Spinal cord (tissue), 10 donors: ENCODE results near the gene ART1. TPM values are rescaled to one million over a fixed set of nuclear protein-coding genes. Genes with fewer than 3 reads are reported as not detected.

Experiments used
- DNase-seq, 6 donors: peaks; one replicate each; pipeline versions ENCODE4 v3.0.0 to v3.0.0-alpha.2; 2013 to 2015; ENCODE audit warnings: low spot score in 6 of 6, low read depth in 4 of 6
- H3K27ac ChIP-seq: one replicate; pipeline ENCODE4 v1.5.1; 2013; ENCODE audit warnings: low read depth, low read length, control low read depth
- H3K27me3 ChIP-seq: one replicate; pipeline ENCODE4 v1.6.1; 2013; ENCODE audit warnings: low read length; ENCODE audit not compliant: control insufficient read depth, insufficient read depth
- H3K36me3 ChIP-seq: one replicate; pipeline ENCODE4 v1.6.1; 2013; ENCODE audit warnings: low read length; ENCODE audit not compliant: control insufficient read depth, insufficient read depth
- H3K4me1 ChIP-seq: one replicate; pipeline ENCODE4 v1.6.1; 2013; ENCODE audit warnings: low read length; ENCODE audit not compliant: control insufficient read depth, insufficient read depth
- H3K4me3 ChIP-seq: one replicate; pipeline ENCODE4 v1.5.1; 2013; ENCODE audit warnings: low read depth, low read length, control low read depth
- H3K9me3 ChIP-seq: one replicate; pipeline ENCODE4 v1.6.1; 2013; ENCODE audit warnings: low read length; ENCODE audit not compliant: control insufficient read depth, insufficient read depth
- WGBS: methylation state at CpG from one replicate; pipeline ENCODE4 v1.1.5; 2013; ENCODE audit warnings: missing lambda C conversion rate; ENCODE audit not compliant: insufficient coverage; 5-methylcytosine and 5-hydroxymethylcytosine counted together
- polyA plus RNA-seq, 2 donors: library from polyadenylated mRNA; unstranded; fragments of 120-200 nt; gene quantifications; one replicate each; pipeline ENCODE4 v1.2.1, GENCODE V29; 2013; ENCODE audit not compliant: insufficient read length in 2 of 2
- total RNA-seq, 2 donors: library from RNA; depleted of rRNA in 1 of 2; stranded (reverse); fragments of 120-200 nt in 1 of 2; fragments of >200 nt in 1 of 2; gene quantifications; one replicate each; pipeline versions ENCODE4 v1.2.3 to v1.2.4, GENCODE V29; 2013 to 2014
- donor health status: healthy.

ART1 gene
- total and polyA plus RNA-seq, 4 donors = not detected

- Histone ChIP-seq H3K27ac (no peak overlapping the region), H3K4me3 (no peak overlapping the region), H3K4me1 (no peaks in the 10 kb centered on the region), H3K9me3 (no peaks in the 10 kb centered on the region), H3K27me3 (no peaks in the 10 kb centered on the region), H3K36me3 (no peaks in the 10 kb centered on the region)
- WGBS = 81% methylated on average over 10 of the region's 10 CpGs
- DNase-seq = no peak
These were observed 30.8 kb upstream of the ART1 start for GRCh38 chr11:3613998-3614741.

DNA sequence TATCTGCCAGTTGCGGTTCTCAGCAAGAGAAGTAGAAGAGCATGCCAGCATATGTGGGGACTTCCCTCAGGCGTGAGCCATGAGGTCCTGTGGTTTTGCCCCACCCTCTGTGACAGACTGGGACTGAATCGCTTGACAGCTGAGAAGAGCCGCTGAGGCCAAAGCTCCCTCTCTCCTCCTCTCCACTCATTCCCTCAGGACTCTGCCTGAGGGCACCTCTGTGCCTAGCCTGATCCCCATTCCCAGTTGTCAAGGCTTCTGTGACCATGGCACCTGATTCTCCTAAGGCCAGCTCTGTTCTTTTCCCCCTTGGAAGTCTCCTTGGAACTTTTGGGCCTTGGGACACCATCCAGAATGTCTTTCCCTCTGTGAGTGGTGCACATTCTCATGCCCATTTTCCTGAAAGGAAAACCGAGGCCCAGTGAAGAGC lies 30.2 kb upstream of the ART1 start:
- DNase-seq = no peak
- WGBS = 85% methylated on average over 5 of the region's 5 CpGs
- H3K4me3 ChIP-seq = no peak overlapping the region
- H3K36me3 ChIP-seq = no peaks in the 10 kb centered on the region
- no peak overlapping the region for H3K27ac ChIP-seq
- no peaks in the 10 kb centered on the region for H3K4me1 ChIP-seq
- no peaks in the 10 kb centered on the region for H3K9me3 ChIP-seq
- H3K27me3 ChIP-seq = no peaks in the 10 kb centered on the region

DNA sequence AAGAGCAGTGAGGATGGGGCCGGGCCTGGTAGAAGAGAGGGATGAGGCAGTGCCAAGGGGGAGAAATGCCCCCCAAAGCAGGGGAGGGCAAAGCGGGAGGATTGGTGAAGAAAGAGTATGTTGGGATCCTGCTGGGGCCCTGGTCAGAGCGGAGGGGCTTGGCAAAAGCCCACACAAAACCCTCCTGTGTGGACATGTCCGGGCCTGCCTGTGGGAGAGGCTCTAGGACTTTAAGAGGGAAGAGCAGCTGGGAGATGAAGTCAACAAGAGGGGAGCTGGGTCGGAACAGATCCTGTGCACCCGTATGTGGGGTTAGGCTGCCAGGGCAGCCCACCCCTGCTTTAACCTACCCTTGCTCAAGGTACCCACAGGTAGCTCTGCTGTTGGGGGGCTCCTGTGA lies 28.9 kb upstream of the ART1 start:
- H3K4me3 ChIP-seq = no peak overlapping the region
- H3K27me3 ChIP-seq = no peaks in the 10 kb centered on the region
- H3K27ac ChIP-seq = no peak overlapping the region
- 91% methylated on average over 4 of the region's 6 CpGs for WGBS
- no peaks in the 10 kb centered on the region for H3K36me3 ChIP-seq
- H3K4me1 ChIP-seq = no peaks in the 10 kb centered on the region
- no peaks in the 10 kb centered on the region for H3K9me3 ChIP-seq
- no peak for DNase-seq

- no peaks in the 10 kb centered on the region for H3K4me1 ChIP-seq
- H3K9me3 ChIP-seq = no peaks in the 10 kb centered on the region
- no peak for DNase-seq
- 89% methylated on average over 23 of the region's 25 CpGs for WGBS
- H3K27ac ChIP-seq = no peak overlapping the region
- no peaks in the 10 kb centered on the region for H3K36me3 ChIP-seq
- H3K4me3 ChIP-seq = no peak overlapping the region
- H3K27me3 ChIP-seq = no peaks in the 10 kb centered on the region
These were observed 28.0 kb upstream of the ART1 start for GRCh38 chr11:3616721-3617460.

DNA sequence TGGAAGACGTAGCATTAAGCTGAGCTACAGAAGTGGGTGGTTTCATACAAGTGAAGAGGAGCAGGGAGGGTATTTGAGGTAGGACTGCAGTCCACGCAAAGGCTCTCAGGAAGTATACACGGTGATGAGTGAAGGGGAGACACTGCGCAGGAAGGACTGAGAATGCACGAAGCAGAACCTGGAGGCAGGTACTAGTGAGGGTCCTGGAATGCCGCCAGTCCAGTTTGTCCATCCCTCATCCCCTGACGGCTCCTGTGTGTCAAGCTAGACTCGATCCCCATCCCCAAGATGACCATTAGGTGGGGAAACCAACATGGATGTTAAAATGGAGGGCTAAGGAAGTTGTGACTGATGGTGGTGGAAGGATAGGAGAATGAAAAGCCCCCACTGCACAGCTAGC lies 26.9 kb upstream of the ART1 start:
- H3K27ac ChIP-seq = no peak overlapping the region
- H3K36me3 ChIP-seq = no peaks in the 10 kb centered on the region
- no peaks in the 10 kb centered on the region for H3K27me3 ChIP-seq
- no peaks in the 10 kb centered on the region for H3K4me1 ChIP-seq
- no peaks in the 10 kb centered on the region for H3K9me3 ChIP-seq
- WGBS = 90% methylated on average over 7 of the region's 8 CpGs
- no peak overlapping the region for H3K4me3 ChIP-seq
- DNase-seq = no peak

DNA sequence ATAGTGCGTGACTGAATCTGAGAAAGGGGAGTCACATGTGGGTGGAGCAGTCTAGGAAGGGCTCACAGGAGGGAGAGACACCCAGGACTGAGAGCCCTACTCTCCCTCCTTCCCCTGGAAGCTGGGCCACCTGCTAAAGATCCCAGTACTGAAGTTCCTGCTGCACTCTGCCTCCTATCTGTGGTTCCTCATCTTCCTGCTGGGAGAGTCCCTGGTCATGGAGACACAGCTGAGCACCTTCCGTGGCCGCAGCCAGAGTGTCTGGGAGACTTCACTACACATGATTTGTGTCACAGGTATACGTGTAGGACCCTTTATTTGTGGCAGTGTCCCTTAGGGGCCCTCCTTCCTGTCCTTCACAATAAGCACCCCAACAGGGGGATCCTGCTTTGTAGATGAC lies 22.4 kb upstream of the ART1 start:
- WGBS = 75% methylated on average over 2 of the region's 4 CpGs

DNA sequence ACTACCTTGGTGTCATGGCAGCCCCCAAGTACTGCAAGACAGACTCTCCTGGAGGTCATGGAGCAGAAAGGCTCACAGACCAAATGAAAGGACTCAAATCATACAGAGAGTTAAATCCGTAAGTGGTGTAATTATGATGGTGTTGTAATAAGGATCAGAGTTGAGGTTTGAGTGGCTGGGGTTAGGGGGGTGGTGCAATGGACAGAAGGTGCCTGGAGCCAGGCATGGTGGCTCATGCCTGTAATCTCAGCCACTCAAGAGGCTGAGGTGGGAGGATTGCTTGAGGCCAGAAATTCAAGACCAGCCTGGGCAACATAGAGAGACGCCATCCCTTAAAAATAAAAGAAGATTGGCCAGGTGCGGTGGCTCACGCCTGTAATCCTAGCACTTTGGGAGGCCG lies 21.8 kb upstream of the ART1 start:
- Histone ChIP-seq H3K36me3 (no peaks in the 10 kb centered on the region), H3K9me3 (no peaks in the 10 kb centered on the region)
- 98% methylated on average over 3 of the region's 5 CpGs for WGBS

More for the DNA sequence above, 22.4 kb upstream of the ART1 start:
- H3K36me3 ChIP-seq = no peaks in the 10 kb centered on the region
- DNase-seq = no peak
- H3K27ac ChIP-seq = no peak overlapping the region
- no peaks in the 10 kb centered on the region for H3K4me1 ChIP-seq
- no peaks in the 10 kb centered on the region for H3K9me3 ChIP-seq
- H3K4me3 ChIP-seq = no peak overlapping the region
- no peaks in the 10 kb centered on the region for H3K27me3 ChIP-seq

DNA sequence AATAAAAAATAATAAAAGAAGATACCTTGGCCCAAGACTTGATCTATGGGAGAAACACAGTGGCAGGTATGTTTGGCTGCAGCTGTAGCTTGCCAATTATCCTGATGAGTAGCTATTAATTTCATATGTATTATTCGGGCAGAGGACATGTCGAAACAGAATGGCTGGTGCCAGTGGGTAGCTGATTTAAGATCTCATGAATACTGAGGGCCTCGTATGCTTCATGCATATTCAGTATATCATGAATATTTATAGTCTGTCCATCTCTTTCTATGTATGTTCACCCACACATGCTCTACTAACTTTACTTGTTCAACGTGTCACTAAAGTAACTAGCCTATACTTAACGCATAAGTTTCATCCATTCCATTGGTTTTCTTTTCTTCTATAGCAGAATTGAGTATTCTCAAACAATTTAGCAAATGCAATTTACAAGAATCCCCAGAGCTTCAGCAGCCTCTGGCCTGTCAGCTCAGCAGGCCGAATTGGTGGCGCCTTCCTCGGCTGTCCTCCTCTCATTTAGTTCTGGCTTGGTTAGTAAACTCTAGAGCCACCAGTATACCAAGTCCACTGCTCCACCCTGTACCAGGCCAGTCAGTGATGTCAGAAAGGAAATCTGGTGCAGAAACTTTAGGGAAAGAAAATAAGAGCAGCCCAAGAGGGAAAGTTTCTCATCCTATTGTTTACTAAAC lies 21.0 kb upstream of the ART1 start:
- DNase-seq = peak in 1 of 6 donors; percentile 12
- Histone ChIP-seq H3K4me3 (no peak overlapping the region), H3K4me1 (no peaks in the 10 kb centered on the region)

More for the DNA sequence above, 21.8 kb upstream of the ART1 start:
- H3K27ac ChIP-seq = no peak overlapping the region
- H3K4me1 ChIP-seq = no peaks in the 10 kb centered on the region
- DNase-seq = no peak
- no peaks in the 10 kb centered on the region for H3K27me3 ChIP-seq
- no peak overlapping the region for H3K4me3 ChIP-seq

GRCh38 chr11:3626250-3626960 lies 18.5 kb upstream of the ART1 start:
- 90% methylated on average over 20 of the region's 23 CpGs for WGBS
- H3K9me3 ChIP-seq = no peaks in the 10 kb centered on the region
- no peaks in the 10 kb centered on the region for H3K27me3 ChIP-seq
- H3K36me3 ChIP-seq = no peaks in the 10 kb centered on the region
- no peaks in the 10 kb centered on the region for H3K4me1 ChIP-seq
- DNase-seq = no peak
- H3K27ac ChIP-seq = no peak overlapping the region
- no peak overlapping the region for H3K4me3 ChIP-seq

More for the DNA sequence above, 21.0 kb upstream of the ART1 start:
- H3K36me3 ChIP-seq = no peaks in the 10 kb centered on the region
- no peaks in the 10 kb centered on the region for H3K27me3 ChIP-seq
- 60% methylated on average over 1 of the region's 8 CpGs for WGBS
- H3K27ac ChIP-seq = no peak overlapping the region
- H3K9me3 ChIP-seq = no peaks in the 10 kb centered on the region
